SIG-M5 (cell line): ENCODE data around the gene KLHL10.
"Not testable (repeated sequence)": the region's sequence is repeated elsewhere in the genome, so short reads cannot be mapped to it uniquely, and the experiment has no call there.

Experiments
- DNase-seq: peaks from one replicate; lab custom pipeline; 2025; lab: John Stamatoyannopoulos, UW

Gene KLHL10

DNA sequence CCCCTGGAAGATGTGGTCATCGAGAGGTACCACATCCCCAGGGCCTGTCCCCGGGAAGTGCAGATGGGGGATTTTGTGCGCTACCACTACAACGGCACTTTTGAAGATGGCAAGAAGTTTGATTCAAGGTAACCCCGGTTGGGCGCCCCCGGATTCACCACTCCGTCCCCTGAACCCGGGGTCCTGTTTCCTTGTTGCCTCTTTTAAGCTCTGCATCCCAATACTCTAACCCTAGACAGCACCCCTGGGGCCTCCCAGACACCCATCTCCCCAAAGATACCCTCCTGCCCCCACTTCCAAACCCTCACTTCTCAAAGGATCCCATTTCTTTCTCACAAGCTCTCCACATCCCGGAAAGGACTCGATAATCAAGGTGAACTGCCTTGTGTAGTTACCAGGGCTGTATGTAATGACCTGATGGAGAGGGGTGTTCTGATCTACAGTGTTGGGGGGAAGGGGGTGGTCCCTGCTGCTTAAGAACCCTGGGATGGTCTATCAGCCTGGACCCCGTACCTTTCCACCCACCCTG lies 24.4 kb upstream of the KLHL10 start:
- no peak for DNase-seq

DNA sequence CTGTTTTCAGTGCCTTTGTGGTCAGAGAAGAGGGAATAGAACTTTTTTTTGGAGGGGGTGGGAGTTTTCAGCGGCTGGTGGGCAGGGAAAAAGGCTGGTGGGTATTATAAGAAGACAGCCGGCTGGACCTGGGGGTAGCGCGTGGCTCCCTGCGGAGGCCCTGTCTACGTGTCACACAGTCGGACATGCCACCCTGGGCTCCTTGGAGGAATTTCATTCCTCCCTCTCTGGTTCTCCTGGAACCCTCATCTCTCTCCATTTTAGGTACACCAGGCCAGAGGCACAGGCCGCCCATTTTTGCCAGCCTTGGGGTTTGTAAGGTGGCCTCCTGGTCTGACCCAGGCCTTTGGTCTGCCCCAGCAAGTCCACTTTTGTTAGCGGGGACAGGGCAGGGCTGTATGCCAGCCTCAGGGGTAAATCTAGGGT lies 23.9 kb upstream of the KLHL10 start:
- no peak for DNase-seq

- no peak for DNase-seq
Observed at GRCh38 chr17:41814195-41814594, 23.4 kb upstream of the KLHL10 start.

GRCh38 chr17:41816637-41817320 lies 20.8 kb upstream of the KLHL10 start:
- no peak for DNase-seq

- DNase-seq = no peak
Observed at GRCh38 chr17:41818024-41818423, 19.6 kb upstream of the KLHL10 start.

DNA sequence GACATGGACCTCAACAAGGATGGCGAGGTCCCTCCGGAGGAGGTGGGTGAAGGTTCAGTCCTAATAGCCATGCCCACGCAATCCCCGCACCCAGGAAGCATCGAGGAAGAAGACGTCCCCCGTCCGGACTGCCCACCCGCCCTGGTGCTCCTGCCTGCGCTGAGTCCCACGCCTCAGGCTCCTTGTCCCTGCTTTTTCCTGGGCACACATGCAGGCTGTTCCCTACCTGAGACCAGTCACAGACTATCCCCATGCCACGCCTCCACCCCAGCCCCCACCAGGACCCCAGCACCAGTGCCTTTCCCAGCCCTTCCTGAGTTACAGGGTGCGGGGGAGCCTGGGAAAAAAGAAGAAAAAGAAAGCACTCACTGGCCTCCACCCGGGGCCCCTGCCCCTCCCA lies 15.8 kb upstream of the KLHL10 start:
- no peak for DNase-seq

DNA sequence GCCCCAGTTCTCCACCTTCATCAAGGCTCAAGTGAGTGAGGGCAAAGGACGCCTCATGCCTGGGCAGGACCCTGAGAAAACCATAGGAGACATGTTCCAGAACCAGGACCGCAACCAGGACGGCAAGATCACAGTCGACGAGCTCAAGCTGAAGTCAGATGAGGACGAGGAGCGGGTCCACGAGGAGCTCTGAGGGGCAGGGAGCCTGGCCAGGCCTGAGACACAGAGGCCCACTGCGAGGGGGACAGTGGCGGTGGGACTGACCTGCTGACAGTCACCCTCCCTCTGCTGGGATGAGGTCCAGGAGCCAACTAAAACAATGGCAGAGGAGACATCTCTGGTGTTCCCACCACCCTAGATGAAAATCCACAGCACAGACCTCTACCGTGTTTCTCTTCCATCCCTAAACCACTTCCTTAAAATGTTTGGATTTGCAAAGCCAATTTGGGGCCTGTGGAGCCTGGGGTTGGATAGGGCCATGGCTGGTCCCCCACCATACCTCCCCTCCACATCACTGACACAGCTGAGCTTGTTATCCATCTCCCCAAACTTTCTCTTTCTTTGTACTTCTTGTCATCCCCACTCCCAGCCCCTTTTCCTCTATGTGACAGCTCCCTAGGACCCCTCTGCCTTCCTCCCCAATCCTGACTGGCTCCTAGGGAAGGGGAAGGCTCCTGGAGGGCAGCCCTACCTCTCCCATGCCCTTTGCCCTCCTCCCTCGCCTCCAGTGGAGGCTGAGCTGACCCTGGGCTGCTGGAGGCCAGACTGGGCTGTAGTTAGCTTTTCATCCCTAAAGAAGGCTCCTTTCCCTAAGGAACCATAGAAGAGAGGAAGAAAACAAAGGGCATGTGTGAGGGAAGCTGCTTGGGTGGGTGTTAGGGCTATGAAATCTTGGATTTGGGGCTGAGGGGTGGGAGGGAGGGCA lies 15.1 kb upstream of the KLHL10 start:
- no peak for DNase-seq

GRCh38 chr17:41823141-41823524 lies 14.5 kb upstream of the KLHL10 start:
- no peak for DNase-seq

DNA sequence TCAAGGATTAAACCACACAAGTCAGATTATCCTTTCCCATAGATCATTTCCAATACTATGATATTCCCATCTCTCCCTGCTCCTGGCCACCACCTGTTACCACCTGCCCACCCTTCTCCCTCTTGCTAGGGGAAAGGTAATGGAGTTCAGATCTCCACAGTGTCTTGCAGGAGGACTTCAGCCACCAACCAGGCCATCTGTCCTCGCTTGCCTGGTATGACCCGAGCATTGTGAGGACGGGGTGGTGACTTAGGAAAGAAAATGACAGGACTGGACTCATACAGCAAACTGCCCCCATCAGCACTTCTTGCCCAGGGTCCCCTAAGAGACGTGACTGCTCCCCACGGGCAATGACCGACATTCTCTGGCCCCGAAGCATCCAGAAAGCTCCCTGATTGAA lies 14.0 kb upstream of the KLHL10 start:
- no peak for DNase-seq

- DNase-seq = no peak
Observed at GRCh38 chr17:41824086-41824485, 13.5 kb upstream of the KLHL10 start.

- no peak for DNase-seq
Observed at GRCh38 chr17:41825175-41825845, 12.3 kb upstream of the KLHL10 start.

- not testable (repeated sequence) for DNase-seq
Observed at GRCh38 chr17:41829961-41830360, 7.7 kb upstream of the KLHL10 start.

- no peak for DNase-seq
Observed at GRCh38 chr17:41835214-41835799, 2.3 kb upstream of the KLHL10 start.

DNA sequence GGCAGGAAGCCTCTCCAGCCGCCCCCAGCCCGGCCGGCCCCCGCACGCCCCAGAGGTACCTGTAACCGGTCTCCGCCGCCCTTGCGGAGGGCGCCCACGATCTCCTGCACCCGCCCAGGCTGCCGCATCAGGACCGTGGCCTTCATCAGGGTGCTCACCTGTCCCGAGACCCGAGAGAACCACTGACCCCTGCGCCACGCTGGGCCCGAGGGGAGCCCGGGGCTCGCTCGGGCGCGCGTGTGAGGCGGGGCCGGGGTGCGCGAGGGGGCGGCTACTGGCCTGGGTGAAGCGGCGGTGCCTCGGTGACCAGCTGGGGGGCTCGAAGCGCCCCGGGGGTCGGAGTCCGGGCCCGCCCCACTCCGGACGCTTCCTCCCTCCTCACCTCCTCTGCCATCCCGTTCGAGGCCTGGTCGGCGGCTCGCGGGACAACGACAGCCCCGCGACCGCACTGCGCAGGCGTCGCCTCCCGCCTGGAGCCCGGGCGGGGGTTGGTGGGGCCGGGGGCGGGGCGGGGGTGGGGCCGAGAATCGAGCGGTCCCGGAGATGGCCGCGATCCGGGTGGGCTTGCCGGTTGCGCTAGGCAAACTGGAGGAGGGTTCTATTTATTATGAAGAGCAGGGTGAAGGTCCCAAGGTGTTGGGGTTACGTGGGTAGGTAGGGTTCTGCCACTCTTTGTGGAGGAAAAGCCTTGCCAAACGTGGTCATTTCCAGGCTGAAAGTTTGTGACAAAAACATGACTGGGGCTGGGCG lies 1.6 kb upstream of the KLHL10 start, which contains the start of gene NT5C3B:
NT5C3B (minus strand) TSS at position 433 of the 750 bp plus-strand sequence; CDS start at position 394, 39 bp downstream.
- no peak for DNase-seq

DNA sequence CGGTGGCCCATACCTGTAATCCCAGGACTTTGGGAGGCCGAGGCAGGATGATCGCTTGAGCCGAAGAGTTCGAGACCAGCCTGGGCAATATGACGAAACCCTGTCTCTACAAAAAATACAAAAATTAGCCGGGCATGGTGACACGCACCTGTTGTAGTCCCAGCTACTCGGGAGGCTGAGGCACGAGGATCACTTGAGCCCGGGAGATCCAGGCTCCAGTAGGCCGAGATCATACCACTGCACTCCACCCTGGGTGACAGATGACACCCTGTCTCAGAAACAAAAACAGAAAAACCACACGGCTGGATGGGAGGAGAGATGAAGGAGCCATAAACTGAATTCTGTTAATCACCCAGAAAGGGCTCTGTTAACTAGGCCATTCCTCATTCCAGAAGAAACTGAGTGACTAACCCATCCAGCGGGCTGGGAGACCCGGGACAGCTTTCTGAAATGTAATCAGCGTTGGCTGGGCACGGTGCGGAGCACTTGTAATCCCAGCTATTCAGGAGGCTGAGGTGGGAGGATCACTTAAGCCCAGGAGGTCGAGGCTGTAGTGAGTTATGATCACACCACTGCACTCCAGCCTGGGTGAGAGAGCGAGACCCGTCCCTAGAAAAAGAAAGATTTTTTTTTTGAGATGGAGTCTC lies 952 bp upstream of the KLHL10 start:
- no peak for DNase-seq

GRCh38 chr17:41839448-41839847 lies 1.8 kb downstream of the KLHL10 start:
- not testable (repeated sequence) for DNase-seq

- DNase-seq = not testable (repeated sequence)
Observed at GRCh38 chr17:41840781-41841180, 3.2 kb downstream of the KLHL10 start.

GRCh38 chr17:41844971-41845370 lies 7.3 kb downstream of the KLHL10 start:
- DNase-seq = no peak

- DNase-seq = no peak
Observed at GRCh38 chr17:41848788-41849187, 11.2 kb downstream of the KLHL10 start.

DNA sequence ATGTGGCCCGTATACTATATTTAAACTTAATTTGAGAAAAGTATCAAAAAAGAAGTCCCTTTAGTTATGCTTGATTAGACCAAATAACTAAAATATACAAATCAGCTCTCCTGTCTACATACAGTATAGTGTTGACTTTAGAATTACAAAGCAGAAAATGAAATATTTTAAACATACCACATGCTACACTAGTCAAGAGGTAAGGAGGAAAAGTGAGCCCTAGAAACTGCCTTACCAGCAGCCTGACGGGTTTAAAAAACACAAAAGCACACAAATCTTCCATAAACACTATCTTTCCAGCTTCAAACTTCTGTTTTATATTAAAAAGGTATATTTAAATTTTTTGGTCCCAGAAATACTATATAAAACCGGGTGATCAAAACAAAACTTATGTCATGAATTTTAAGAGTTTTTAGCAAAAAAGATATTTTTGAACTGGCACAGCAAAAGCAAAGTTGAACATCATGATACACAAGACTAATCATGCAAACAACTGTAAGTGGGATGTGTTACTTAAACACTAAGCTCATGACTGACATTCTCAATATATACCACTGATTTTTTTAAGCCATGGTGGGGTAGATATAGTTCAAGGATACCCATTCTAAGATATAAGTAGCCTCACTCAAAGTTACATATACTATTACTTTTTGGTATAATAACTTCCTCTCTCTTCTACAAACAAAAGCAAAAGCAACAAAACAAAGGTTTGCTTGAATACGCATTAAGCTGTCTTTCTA lies 11.8 kb downstream of the KLHL10 start:
- no peak for DNase-seq
